Measurements from ENCODE around the gene ATG7.
"Not testable (repeated sequence)": the region's sequence is repeated elsewhere in the genome, so short reads cannot be mapped to it uniquely, and the experiment has no call there.

Gene ATG7

DNA sequence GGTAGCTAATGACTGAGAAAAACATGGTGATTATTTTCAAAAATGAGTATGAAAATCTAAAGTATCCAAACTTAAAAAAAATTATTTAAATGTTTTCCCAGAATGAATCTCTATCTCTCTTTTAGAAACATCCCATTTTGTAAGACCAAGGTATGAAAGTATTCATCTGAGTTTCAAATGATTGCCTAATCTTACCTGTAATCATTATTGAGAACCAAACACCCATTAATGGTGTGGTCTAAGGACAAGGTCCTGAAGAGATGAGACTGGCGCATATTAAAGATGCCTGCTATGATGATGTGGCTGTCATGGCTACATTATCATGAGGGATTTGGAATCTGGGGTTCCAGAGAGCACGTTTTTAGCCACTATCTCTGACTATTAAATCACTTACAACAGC is 206.0 kb downstream of the ATG7 start:
- Histone ChIP-seq H3K4me3 (ENCODE audit: low read length) (no peak overlapping the region), H3K27me3 (ENCODE audit: control insufficient read depth, insufficient read depth, low read length) (no peaks in the 10 kb centered on the region), H3K27ac (ENCODE audit: low read length) (no peak overlapping the region), H3K36me3 (ENCODE audit: control insufficient read depth, insufficient read depth, low read length) (no peaks in the 10 kb centered on the region), H3K9me3 (ENCODE audit: control insufficient read depth, insufficient read depth, low read length) (no peaks in the 10 kb centered on the region), H3K4me1 (ENCODE audit: control insufficient read depth, insufficient read depth, low read length) (peaks cover 5% of the 10 kb centered on the region; the same call in 1 of the 2 replicates)
- no CpG with 5 or more reads among the region's 2 CpGs for WGBS (ENCODE audit: insufficient coverage, insufficient read length)
- DNase-seq (ENCODE audit: low read depth, low spot score) = no peak

DNA sequence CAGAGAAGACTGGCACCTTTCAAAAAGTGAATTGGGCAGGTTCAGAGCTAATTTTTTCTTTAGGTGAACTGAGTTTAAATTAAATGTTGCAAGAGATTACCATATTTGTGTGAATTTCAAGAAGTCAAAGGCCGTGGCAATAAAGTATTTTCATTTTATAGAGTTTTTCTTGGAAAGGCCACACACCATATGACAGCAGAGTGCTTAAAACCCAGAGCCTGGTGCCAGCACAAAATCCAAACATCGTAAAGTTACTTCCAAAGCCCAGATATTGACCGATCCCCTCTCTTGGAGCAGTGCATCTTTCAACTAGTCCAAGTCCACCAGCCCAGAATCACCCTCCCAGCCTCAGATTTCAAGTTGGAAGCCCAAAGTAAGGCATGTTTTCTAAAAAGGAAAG is 207.0 kb downstream of the ATG7 start:
- Histone ChIP-seq H3K9me3 (ENCODE audit: control insufficient read depth, insufficient read depth, low read length) (no peaks in the 10 kb centered on the region), H3K4me3 (ENCODE audit: low read length) (no peak overlapping the region), H3K36me3 (ENCODE audit: control insufficient read depth, insufficient read depth, low read length) (no peaks in the 10 kb centered on the region), H3K27ac (ENCODE audit: low read length) (no peak overlapping the region), H3K27me3 (ENCODE audit: control insufficient read depth, insufficient read depth, low read length) (no peaks in the 10 kb centered on the region), H3K4me1 (ENCODE audit: control insufficient read depth, insufficient read depth, low read length) (peaks cover 5% of the 10 kb centered on the region; the same call in 1 of the 2 replicates)
- no CpG with 5 or more reads among the region's 3 CpGs for WGBS (ENCODE audit: insufficient coverage, insufficient read length)
- DNase-seq (ENCODE audit: low read depth, low spot score) = no peak

DNA sequence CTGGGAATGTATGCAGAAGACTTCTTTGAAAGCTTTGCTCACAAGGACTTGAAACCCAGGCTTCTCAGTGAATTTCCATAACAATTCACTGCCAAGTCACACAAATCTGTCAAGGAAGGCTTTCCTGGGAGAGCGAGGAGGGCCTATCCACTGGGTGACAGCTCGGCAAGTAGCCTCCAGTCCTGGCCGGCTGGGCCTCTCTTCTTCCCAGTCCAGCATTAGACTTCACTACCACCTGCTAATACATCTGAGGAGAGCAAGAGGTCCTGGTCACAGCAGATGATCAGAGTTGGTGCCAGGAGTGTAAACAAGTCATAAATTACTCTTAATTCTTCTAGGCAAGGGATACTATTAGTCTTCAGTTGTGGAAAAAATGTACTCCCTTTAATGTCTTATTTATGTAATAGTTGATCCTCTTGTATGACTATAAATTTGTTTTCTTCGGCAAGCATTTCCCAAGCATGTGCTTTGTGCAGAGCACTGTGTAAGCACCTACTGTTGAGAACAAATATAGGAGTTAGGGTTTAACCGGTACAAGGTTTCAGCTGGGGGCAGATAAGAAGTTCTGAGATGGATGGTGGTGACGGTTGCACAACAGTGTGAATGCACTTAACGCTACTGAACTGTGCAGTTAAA is 208.6 kb downstream of the ATG7 start:
- peaks cover 3% of the 10 kb centered on the region; the same call in 1 of the 2 replicates for H3K4me1 ChIP-seq (ENCODE audit: control insufficient read depth, insufficient read depth, low read length)
- H3K4me3 ChIP-seq (ENCODE audit: low read length) = no peak overlapping the region
- 100% methylated on average over 1 of the region's 7 CpGs for WGBS (ENCODE audit: insufficient coverage, insufficient read length)
- H3K27me3 ChIP-seq (ENCODE audit: control insufficient read depth, insufficient read depth, low read length) = no peaks in the 10 kb centered on the region
- DNase-seq (ENCODE audit: low read depth, low spot score) = peak; percentile 58
- no peak overlapping the region for H3K27ac ChIP-seq (ENCODE audit: low read length)
- no peaks in the 10 kb centered on the region for H3K36me3 ChIP-seq (ENCODE audit: control insufficient read depth, insufficient read depth, low read length)
- H3K9me3 ChIP-seq (ENCODE audit: control insufficient read depth, insufficient read depth, low read length) = no peaks in the 10 kb centered on the region

DNA sequence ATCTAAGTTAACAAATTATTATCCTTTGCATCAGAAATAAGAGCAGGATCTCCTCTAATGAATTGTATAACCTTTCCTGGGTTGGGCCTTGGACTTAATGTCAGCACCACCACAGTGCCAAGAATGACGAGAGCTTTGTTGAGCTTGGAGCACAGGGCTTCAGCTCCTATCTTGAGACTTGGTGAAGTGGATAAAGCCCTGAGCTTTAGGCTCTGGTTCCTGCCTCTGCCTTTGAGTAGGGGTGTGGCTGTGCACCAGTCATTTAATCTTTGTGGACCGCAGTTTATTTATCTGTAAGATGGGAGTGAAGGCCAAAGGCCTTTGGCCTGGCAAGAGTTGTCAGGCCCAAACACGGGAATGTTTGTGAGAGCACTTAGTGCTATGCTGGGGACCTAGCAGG is 209.4 kb downstream of the ATG7 start:
- Histone ChIP-seq H3K27ac (ENCODE audit: low read length) (no peak overlapping the region), H3K36me3 (ENCODE audit: control insufficient read depth, insufficient read depth, low read length) (no peaks in the 10 kb centered on the region), H3K9me3 (ENCODE audit: control insufficient read depth, insufficient read depth, low read length) (no peaks in the 10 kb centered on the region), H3K27me3 (ENCODE audit: control insufficient read depth, insufficient read depth, low read length) (no peaks in the 10 kb centered on the region), H3K4me3 (ENCODE audit: low read length) (no peak overlapping the region), H3K4me1 (ENCODE audit: control insufficient read depth, insufficient read depth, low read length) (0 out of 2 replicates have a peak, but pooled peaks cover 2% of the 10 kb centered on the region)
- DNase-seq (ENCODE audit: low read depth, low spot score) = no peak
- WGBS (ENCODE audit: insufficient coverage, insufficient read length) = no CpG with 5 or more reads among the region's 3 CpGs

DNA sequence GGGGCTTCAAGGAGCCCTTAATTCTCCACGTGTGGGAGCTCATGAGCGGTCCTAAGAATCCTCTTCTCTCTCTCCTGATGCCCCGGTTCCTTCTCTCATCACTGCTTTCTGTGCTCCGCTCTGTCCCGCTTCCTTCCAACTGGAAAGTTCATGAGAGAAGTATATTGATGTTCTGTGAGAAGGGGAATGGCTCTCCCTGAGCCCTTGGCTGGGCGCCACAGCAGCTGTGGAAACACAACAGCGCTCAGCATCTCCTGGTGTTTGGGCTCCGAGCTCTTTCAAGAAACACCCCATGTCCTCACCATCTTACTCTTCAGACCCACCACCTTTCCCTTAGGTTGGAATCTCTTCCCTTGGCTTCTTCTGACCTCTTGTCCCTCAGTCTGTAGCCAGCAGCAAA is 209.8 kb downstream of the ATG7 start:
- no peak for DNase-seq (ENCODE audit: low read depth, low spot score)
- Histone ChIP-seq H3K9me3 (ENCODE audit: control insufficient read depth, insufficient read depth, low read length) (no peaks in the 10 kb centered on the region), H3K4me3 (ENCODE audit: low read length) (no peak overlapping the region), H3K36me3 (ENCODE audit: control insufficient read depth, insufficient read depth, low read length) (no peaks in the 10 kb centered on the region), H3K4me1 (ENCODE audit: control insufficient read depth, insufficient read depth, low read length) (0 out of 2 replicates have a peak, but pooled peaks cover 2% of the 10 kb centered on the region), H3K27me3 (ENCODE audit: control insufficient read depth, insufficient read depth, low read length) (no peaks in the 10 kb centered on the region), H3K27ac (ENCODE audit: low read length) (no peak overlapping the region)
- no CpG with 5 or more reads among the region's 8 CpGs for WGBS (ENCODE audit: insufficient coverage, insufficient read length)

DNA sequence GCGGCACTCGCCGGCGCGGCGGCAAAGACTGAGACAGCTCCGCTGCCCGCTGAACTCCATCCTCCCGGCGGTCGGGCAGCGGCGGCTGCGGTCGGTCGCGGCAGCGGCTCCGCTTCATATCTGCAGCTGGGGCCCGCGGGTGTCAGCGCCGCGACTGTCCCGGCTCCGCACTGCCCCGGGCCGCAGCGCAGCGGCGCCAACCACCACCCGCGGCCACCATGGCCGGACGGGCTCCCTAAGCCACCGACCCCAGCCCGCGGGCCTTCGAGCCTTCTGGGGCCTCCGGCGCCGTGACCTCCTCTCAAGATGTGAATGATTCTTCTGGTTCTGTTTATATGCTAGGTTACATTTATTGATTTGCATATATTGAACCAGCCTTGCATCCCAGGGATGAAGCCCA is 216.2 kb downstream of the ATG7 start:
- not testable (repeated sequence) for DNase-seq (ENCODE audit: low read depth, low spot score); H3K27ac ChIP-seq (ENCODE audit: low read length); H3K4me1 ChIP-seq (ENCODE audit: control insufficient read depth, insufficient read depth, low read length); H3K4me3 ChIP-seq (ENCODE audit: low read length); H3K9me3 ChIP-seq (ENCODE audit: control insufficient read depth, insufficient read depth, low read length); H3K27me3 ChIP-seq (ENCODE audit: control insufficient read depth, insufficient read depth, low read length); H3K36me3 ChIP-seq (ENCODE audit: control insufficient read depth, insufficient read depth, low read length)
- WGBS (ENCODE audit: insufficient coverage, insufficient read length) = no CpG with 5 or more reads among the region's 42 CpGs

DNA sequence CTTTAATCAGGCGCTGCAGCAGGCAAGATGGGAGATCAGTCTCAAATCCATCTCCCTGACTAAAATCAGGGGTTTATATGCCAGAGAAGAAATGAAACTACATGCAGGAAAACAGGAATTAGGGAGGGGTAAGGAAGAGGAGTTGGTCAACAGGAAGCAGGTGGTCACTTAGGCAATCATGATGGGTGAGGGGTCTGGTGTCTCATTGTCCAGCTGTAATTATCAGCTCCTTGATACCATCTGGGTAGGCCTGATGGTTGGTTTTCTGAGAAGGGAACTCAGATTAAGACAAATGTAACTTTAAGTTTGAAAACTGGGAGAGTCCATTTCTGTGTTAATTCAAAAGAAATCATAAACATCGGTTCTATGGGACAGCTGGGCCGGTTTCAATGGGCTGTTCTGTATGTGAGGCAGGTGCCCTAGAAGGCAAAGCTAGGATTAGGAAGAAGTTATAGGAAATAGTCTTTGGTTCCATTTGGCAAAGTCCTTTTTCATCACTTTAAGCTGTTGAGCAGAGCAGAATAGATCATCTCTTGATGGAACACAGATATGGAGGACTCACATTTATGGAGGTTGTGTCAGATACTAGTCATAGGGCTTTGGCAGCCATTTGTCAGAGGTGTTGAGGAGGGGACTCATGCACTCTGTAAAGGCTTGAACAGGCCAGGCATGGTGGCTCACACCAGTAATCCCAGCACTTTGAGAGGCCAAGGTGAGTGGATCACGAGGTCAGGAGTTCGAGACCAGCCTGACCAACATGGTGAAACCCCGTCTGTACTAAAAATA is 222.1 kb downstream of the ATG7 start:
- Histone ChIP-seq H3K27me3 (ENCODE audit: control insufficient read depth, insufficient read depth, low read length) (no peaks in the 10 kb centered on the region), H3K4me3 (ENCODE audit: low read length) (no peak overlapping the region), H3K4me1 (ENCODE audit: control insufficient read depth, insufficient read depth, low read length) (0 out of 2 replicates have a peak, but pooled peaks cover 1% of the 10 kb centered on the region), H3K36me3 (ENCODE audit: control insufficient read depth, insufficient read depth, low read length) (0 out of 2 replicates have a peak, but pooled peaks cover 2% of the 10 kb centered on the region), H3K9me3 (ENCODE audit: control insufficient read depth, insufficient read depth, low read length) (no peaks in the 10 kb centered on the region), H3K27ac (ENCODE audit: low read length) (no peak overlapping the region)
- no CpG with 5 or more reads among the region's 6 CpGs for WGBS (ENCODE audit: insufficient coverage, insufficient read length)
- DNase-seq (ENCODE audit: low read depth, low spot score) = no peak

DNA sequence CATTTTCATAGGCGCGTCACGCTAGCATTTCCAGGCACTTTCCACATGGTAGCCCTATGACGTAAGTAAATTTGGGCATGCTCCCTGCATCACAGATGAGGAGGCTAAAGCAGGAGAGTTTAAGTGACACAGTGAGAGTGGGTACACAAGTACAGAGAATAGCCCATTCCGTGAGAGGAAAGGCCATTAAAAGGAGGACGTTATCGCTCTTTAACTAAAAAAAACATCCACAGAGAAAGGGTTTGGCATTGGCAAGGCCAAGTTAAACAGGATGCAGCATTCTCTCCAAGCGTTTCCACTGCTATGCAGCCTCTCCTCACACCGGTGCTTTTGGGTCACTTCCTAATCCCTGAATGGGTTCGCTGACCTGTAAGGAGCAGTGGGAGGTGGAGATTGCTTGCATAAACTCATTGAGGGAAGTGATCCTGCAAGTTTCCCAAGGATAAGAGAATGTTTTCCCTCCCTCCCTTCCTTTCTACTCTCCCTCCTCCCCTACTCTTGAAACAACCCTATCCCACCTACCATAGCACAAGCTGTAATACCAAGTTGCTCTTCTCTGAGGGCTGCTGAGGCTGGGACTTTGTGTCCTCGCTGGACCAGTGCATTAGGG is 223.9 kb downstream of the ATG7 start:
- H3K27me3 ChIP-seq (ENCODE audit: control insufficient read depth, insufficient read depth, low read length) = no peaks in the 10 kb centered on the region
- WGBS (ENCODE audit: insufficient coverage, insufficient read length) = no CpG with 5 or more reads among the region's 11 CpGs
- 0 out of 2 replicates have a peak, but pooled peaks cover 1% of the 10 kb centered on the region for H3K4me1 ChIP-seq (ENCODE audit: control insufficient read depth, insufficient read depth, low read length)
- no peak overlapping the region for H3K4me3 ChIP-seq (ENCODE audit: low read length)
- H3K9me3 ChIP-seq (ENCODE audit: control insufficient read depth, insufficient read depth, low read length) = no peaks in the 10 kb centered on the region
- H3K27ac ChIP-seq (ENCODE audit: low read length) = no peak overlapping the region
- H3K36me3 ChIP-seq (ENCODE audit: control insufficient read depth, insufficient read depth, low read length) = 0 out of 2 replicates have a peak, but pooled peaks cover 2% of the 10 kb centered on the region
- DNase-seq (ENCODE audit: low read depth, low spot score) = no peak

DNA sequence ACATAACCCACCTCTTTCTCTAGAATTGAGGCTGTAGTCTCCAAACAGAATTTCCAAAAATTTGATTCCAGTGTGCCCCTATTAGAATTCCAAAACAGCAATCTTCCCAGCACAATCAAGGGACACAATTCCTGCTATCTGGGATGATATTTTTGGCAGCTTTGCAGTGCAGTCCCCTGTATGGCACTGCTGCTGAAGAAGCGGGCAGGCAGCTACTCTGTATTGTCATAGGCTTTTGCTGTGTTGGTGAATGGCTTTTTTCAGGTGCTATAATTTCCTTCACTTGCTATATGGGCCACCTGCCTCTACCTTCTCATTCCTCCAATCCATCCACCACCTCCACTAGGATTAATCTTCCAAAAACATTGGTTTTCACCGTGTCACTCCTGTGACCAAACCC is 226.0 kb downstream of the ATG7 start:
- no peaks in the 10 kb centered on the region for H3K9me3 ChIP-seq (ENCODE audit: control insufficient read depth, insufficient read depth, low read length)

DNA sequence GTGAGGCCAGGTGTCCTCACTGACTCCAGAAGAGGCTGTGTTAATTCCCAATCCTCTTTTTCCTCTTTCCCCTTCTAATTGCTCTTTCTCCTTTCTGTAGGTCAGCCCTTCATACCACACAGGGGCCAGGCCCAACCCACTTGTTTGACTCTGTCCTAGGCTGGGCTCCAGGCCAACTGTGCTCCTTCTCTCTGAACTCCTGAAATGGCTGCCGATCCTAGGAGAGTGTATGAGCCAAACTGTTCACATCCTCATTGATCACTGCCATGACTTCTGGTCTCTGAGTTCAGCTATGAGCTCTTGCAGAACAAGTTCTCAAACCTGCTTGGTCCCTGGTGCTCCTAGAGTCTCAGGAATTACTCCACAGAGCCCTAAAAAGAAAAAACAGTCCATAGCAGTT is 226.4 kb downstream of the ATG7 start:
- no peak overlapping the region for H3K27ac ChIP-seq (ENCODE audit: low read length)
- H3K4me3 ChIP-seq (ENCODE audit: low read length) = no peak overlapping the region
- no peak for DNase-seq (ENCODE audit: low read depth, low spot score)
- no peaks in the 10 kb centered on the region for H3K9me3 ChIP-seq (ENCODE audit: control insufficient read depth, insufficient read depth, low read length)
- WGBS (ENCODE audit: insufficient coverage, insufficient read length) = no CpG with 5 or more reads among the region's 1 CpG
- no peaks in the 10 kb centered on the region for H3K27me3 ChIP-seq (ENCODE audit: control insufficient read depth, insufficient read depth, low read length)
- H3K36me3 ChIP-seq (ENCODE audit: control insufficient read depth, insufficient read depth, low read length) = no peaks in the 10 kb centered on the region
- 0 out of 2 replicates have a peak, but pooled peaks cover 1% of the 10 kb centered on the region for H3K4me1 ChIP-seq (ENCODE audit: control insufficient read depth, insufficient read depth, low read length)

More for the DNA sequence above, 226.0 kb downstream of the ATG7 start:
- no peak for DNase-seq (ENCODE audit: low read depth, low spot score)
- WGBS (ENCODE audit: insufficient coverage, insufficient read length) = no CpG with 5 or more reads among the region's 2 CpGs
- no peaks in the 10 kb centered on the region for H3K36me3 ChIP-seq (ENCODE audit: control insufficient read depth, insufficient read depth, low read length)
- H3K27me3 ChIP-seq (ENCODE audit: control insufficient read depth, insufficient read depth, low read length) = no peaks in the 10 kb centered on the region
- H3K4me1 ChIP-seq (ENCODE audit: control insufficient read depth, insufficient read depth, low read length) = 0 out of 2 replicates have a peak, but pooled peaks cover 1% of the 10 kb centered on the region
- no peak overlapping the region for H3K4me3 ChIP-seq (ENCODE audit: low read length)
- no peak overlapping the region for H3K27ac ChIP-seq (ENCODE audit: low read length)

Measured in iPS DF 6.9 (cell line).